Stimulated activated CD8-positive, alpha-beta memory T cell treated with anti-CD3 and anti-CD28 coated beads, Interleukin-7, amount 100 ng/mL, for 24 hours (primary cell): ENCODE data around the gene CCR3.

Source experiments
- DNase-seq: peaks from one replicate; pipeline ENCODE4 v3.0.0-alpha.2; 2020; ENCODE audit warnings: low read depth

Gene CCR3

GRCh38 chr3:46221391-46221790 lies 20.9 kb upstream of the CCR3 start:
- DNase-seq: no peak

GRCh38 chr3:46221938-46222337 lies 20.3 kb upstream of the CCR3 start:
- DNase-seq: no peak

DNA sequence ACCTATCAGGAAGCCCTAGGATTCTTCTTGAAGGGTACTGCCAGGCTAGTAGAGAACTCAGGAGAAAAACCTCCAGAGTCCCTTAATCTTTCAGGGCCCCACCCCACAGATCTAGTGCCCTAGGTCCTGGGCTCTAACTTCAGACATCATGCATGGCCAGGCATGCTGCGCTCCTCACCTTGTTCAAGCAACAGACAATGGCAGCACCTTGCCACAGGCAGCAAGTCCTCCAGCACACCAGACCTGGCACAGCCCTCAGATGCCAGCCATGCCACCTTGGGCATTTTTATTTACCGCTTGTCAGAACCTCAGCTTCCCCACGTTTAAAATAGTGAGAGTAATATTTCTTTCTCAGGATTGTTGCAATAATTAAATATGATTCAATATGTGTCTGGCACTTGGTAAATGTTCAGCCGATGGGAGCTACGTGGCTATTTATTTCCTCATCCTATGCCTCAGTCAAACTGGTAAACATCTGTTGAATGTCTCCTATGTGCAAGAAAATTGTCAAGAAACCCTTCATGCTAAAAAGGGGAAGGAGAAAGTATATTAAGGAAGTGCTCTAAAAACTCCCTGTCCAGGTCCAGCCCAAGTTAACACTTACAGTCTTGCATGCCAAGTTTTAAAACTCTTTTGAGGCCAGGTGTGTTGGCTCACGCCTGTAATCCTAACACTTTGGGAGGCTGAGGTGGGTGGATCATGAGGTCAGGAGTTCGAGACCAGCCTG lies 19.7 kb upstream of the CCR3 start:
- DNase-seq: no peak

GRCh38 chr3:46228260-46229242 lies 13.7 kb upstream of the CCR3 start:
- DNase-seq: no peak

- DNase-seq: no peak
Observed at GRCh38 chr3:46231323-46231722, 10.9 kb upstream of the CCR3 start.

DNA sequence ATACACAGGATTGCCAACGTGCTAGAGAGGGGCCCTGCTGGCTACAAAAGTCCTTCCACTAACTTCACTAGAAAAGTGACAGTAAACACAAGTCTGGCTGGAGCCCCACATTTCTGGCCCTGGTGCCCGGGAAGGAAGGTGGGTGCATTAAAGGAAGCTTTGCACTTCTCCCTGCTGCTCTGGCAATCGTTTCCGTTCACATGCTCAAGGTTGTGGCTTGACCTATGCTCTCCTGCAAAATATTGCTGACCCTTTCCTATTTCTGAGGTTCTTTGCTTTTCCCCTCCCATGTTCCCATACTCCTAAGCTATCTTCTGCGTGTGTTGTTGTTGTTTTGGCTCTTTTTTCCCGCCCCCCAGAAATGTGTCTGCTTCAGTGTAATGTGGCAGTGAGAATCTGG lies 9.1 kb upstream of the CCR3 start:
- no peak for DNase-seq

- no peak for DNase-seq
Observed at GRCh38 chr3:46235425-46235824, 6.8 kb upstream of the CCR3 start.

DNA sequence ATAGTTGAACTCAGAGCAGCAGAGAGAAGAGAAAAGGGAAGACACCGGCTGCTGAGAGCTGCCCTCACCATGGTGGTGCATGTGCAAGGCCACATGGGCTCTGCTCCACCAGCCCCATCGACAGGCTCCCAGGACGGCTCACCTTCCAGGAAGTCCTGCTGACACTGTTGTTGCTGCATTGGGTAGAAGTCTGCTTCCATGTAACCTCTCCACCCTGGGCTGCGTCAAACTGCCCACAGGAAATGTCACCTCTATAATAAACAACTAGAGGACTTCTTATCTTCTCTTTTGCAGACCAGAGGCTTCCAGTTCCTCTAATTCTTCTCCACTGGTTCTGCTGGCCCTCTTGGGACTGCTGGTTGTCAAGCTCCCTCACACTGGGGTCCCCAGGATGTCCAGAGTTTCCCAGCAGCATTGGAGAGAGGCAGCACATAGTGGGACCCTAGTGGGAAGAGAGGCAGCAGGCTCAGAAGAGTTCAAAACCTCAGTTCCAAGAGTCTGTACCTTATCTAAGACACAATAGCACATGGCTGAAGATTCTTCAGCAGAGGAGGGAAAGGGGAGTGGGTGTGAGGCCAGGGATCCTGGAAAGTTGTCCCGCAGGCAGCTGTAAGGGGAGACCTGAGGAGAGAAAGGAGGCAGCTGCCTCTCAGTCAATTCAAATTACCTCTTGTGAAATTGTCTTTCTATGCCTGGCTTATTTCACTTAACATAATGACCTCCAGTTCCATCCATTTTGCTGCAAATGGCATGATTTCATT lies 5.8 kb upstream of the CCR3 start:
- DNase-seq: no peak

- no peak for DNase-seq
Observed at GRCh38 chr3:46238386-46238785, 3.9 kb upstream of the CCR3 start.

DNA sequence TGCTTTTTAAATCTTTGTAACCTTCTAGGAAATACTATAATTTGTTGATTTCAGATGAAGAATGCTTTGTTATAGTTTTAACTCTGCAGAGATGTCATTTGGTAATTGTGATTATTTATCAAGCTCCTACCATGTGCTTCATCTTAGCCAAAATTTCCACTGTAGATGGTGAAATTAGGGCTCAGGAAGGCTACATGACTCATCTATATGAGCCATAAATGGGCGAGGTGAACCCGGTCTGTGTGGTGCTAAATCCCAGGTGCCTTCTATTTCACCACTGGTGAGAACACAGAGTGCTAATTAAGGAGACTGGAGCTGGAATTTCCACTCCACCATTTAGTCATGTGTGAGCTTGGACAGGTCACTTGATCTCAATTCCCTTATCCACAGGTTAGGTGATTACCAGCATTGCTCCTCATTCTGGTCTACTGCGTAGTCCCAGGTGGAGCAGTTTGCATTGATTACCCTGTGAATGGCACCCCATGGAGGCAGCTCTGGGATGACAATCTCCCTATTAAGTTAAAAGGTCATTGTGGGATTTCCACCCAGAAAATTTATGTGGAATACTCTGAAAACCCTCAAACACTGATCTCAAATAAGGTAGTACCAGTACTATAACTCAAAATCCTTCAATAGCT lies 2.8 kb upstream of the CCR3 start:
- DNase-seq: no peak

- no peak for DNase-seq
Observed at GRCh38 chr3:46239952-46240351, 2.3 kb upstream of the CCR3 start.

DNA sequence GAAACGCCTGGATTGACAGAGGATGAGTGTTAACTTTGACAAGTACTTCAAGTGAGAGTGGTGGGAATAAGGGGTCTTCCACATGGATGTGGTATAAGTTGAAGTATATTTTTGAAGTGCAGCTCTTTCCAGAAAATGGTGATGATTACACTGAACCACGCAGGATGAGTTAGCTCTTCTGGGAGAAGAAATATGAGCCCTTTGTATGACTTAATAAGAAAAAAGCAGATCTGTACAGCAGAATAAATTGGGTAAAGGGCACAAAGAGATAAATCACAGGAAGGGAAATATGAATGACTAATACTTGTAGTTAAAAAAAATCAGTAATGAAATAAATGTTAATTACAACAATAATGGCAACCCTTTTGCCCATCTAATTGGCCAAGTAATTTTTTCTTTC lies 1.3 kb downstream of the CCR3 start:
- no peak for DNase-seq

DNA sequence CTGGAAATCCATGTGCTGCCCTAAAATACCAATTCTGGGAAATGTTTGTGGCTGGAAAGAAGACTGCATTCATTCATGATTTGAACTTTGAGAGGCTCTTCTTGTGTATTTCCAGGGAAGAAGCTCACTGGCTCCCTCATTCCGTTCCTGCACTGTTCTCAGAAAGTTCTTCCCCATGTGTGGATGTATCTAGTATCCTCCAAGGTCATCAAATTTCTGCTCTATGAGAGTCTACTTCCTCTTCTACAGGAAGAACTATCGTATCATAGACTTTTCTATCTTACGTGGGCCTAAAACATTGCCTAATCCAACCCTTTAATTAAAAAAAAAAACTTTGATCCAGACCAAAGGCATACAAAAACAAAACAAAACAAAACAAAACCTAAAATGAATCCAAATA lies 2.9 kb downstream of the CCR3 start:
- DNase-seq: no peak

DNA sequence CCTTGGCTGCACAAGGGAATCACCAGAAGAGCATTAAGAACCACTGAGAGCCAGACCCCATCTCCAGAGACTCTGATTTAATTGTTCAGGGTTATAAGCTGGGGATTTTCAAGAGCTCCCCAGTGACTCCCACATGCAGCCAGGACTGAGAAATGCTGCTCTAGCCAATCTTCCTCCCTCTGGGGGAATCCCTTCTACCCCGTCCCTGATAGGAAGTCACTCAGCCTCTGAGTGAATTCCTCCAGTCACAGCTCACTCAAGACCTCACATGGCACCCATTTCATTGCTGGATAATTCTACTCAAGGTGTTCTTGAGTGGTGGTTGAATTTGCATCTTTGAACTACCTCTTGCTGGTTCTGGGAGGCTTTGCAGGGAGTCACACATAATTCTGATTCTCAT lies 10.7 kb downstream of the CCR3 start:
- DNase-seq: no peak

DNA sequence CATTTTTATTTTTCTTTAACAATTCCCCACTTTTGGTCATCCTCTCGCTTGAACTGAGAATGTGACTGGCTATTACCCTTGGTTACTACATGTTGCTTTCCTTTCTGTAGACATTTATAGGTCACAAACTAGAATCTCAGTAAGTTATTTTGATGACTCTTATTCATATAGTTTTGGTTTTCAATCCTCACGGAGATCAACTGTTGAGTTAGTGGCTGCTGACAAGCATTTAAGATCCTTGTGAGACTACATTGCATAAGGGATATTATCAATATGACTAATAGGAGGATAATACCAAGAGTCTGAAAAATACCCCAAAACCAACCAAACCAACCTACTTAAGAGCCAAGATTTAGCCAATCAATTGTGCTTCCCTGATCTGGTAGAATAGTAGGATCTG lies 16.3 kb downstream of the CCR3 start:
- no peak for DNase-seq

DNA sequence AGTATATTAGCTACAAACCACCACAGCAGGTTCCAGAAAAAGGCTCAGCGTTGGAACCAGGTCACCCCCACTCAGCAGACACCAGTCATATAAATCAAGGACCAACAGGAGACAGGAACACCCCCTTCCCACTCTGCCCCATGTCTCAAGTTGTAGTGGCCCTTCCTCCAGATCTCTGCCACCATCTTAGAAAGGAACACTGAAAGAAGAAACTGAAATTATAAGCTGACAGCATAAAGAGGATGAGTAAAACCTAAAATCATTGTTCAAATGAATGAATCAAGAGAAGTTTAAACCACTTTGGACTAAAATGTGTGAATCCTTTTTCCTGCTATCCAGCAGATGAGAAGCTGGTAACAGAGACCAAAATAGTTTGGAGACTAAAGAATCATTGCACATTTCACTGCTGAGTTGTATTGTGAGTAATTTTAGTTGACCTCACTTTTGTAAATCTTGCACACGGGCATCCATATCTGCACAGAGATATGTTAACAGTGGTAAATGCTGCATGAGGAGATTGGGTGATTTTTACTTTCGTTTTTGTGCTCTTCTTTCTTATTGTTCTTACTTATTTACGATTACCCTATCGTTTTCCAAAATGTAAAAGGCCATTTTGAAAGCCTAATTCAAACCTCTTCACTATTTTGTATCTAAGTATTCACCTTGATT lies 19.8 kb downstream of the CCR3 start:
- no peak for DNase-seq

GRCh38 chr3:46264002-46264401 lies 21.7 kb downstream of the CCR3 start:
- DNase-seq: no peak

GRCh38 chr3:46266598-46266997 lies 24.3 kb downstream of the CCR3 start:
- DNase-seq: no peak

- DNase-seq: no peak
Observed at GRCh38 chr3:46269556-46269955, 27.3 kb downstream of the CCR3 start.

DNA sequence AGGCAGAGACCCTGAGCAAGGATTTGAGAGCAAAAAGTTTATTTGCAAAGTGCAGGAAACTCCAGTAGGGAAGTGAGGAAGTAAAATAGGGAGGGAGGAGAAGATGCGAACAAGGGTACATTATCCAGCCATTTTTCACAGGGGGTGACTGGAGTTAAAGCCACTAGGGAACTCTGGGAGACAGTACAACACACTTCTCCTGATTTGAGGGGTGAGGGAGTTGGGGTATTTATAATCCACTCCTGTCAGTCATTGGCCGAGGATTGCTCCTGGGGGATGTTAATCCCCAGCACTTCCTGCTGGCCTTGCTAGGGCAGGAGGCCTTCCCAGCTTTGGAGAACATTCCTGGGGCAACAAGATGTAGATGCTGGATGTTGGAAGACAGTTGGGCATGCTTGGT lies 28.2 kb downstream of the CCR3 start:
- DNase-seq: no peak

DNA sequence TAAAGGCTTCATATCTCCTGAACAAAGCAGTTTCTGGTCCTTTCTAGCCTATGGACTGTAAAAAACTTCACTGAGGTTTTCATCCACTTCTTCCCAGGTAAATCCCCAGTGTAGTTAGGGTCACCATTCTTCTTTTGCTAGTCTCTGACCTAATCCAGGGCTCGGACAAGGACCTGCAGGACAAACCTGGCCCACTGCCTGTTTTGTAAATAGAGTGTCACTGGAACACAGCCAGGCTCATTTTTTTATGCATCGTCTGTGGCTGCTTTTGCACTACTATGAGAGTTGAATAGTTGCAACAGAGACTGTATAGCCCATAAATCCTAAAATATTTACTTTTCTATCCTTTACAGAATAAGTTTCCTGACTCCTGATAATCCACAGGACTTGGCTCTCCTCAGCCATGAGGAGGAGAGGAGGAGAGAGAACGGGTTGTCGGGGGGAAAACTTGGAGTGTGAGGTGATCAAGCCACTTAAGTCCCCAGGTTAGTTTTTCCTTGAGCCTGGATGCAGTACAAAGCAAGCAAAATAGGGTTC lies 29.0 kb downstream of the CCR3 start:
- no peak for DNase-seq
